Mucosa of descending colon (tissue), 3 donors: Measurements from ENCODE around the gene CDH4. TPM values are rescaled to one million over a fixed set of nuclear protein-coding genes. Genes with fewer than 3 reads are reported as not detected.

Experiments
- ATAC-seq: fragments of 200-7000 bp; cut with Tn5 transposase; one replicate; pipeline ENCODE4 v1.9.1; 2020; ENCODE audit warnings: mild to moderate bottlenecking, moderate library complexity
- DNase-seq, 3 donors: peaks; one replicate each; pipeline ENCODE4 v3.0.0-alpha.2; 2020
- H3K36me3 ChIP-seq: fragments of 200-600 bp; one replicate; pipeline ENCODE4 v1.8.0; 2021; ENCODE audit warnings: low read depth, mild to moderate bottlenecking
- H3K4me1 ChIP-seq: fragments of 200-600 bp; one replicate; pipeline ENCODE4 v1.8.0; 2021; ENCODE audit warnings: low read depth, mild to moderate bottlenecking
- H3K4me3 ChIP-seq: fragments of 200-600 bp; one replicate; pipeline ENCODE4 v1.8.0; 2021; ENCODE audit warnings: mild to moderate bottlenecking
- H3K9me3 ChIP-seq: fragments of 200-600 bp; one replicate; pipeline ENCODE4 v1.8.0; 2021; ENCODE audit warnings: mild to moderate bottlenecking
- intact Hi-C, 2 donors: fragments of 100-400 bp; cut with DNase I in 1 of 2; cut with micrococcal nuclease in 1 of 2; formaldehyde crosslinking; loops; one replicate each; pipeline versions ENCODE4 v1.11.0 to v1.11.1; 2022; cut with DNase I, micrococcal nuclease
- total RNA-seq, 3 donors: library from RNA; stranded (reverse); fragmentation: NEBNext Ultra II Directional in 2 of 3; extraction: Animal tissue kit (Norgen Biotek cat#: 25700) in 2 of 3; gene quantifications; one replicate each; pipeline versions ENCODE4 v1.2.1 to v1.2.4, GENCODE V29; 2021 to 2023
- TF ChIP-seq, protein P1 (sequence below): fragments of 200-600 bp; IDR thresholded peaks from one replicate; pipeline ENCODE4 v1.8.0; 2022; ENCODE audit warnings: antibody characterized with exemption, mild to moderate bottlenecking
- donor health status: DM: no; HTN: no; CAD: no; lungs with moderate emphysema.
- donor health status: DM: no; HTN: no; CAD: no.
- donor health status: DM: no; HTN: yes; CAD: no.

CDH4 gene
- total RNA-seq, 3 donors from 2014 or later: 0.16 TPM; not detected in 2

DNA sequence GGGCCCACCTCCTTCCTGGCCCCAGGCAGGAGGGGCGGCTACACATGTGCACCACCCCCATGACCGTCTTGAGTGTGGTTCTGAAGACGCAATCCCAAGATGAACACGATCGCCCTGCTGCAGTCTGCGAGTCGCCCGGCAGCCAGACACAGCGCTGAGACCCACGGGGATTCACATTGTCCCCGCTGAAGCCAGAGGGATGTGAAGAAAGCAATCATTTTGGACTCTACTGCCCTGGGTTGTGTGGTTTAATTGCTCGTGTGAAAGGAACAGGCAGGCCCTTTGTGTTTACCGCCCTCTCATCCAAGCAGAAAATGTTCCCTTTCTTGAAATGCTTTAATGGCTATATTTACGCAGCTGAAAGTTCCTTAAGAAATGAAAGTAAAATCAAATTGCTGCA lies 534.2 kb downstream of the CDH4 start:
- ATAC-seq (no peak), DNase-seq (no peak)
- peaks cover 5% of the 10 kb centered on the region for H3K9me3 ChIP-seq
- no peaks in the 10 kb centered on the region for H3K36me3 ChIP-seq
- H3K4me1 ChIP-seq: no peaks in the 10 kb centered on the region
- intact Hi-C loops: no loop called here
- TF ChIP-seq, protein P1, sequence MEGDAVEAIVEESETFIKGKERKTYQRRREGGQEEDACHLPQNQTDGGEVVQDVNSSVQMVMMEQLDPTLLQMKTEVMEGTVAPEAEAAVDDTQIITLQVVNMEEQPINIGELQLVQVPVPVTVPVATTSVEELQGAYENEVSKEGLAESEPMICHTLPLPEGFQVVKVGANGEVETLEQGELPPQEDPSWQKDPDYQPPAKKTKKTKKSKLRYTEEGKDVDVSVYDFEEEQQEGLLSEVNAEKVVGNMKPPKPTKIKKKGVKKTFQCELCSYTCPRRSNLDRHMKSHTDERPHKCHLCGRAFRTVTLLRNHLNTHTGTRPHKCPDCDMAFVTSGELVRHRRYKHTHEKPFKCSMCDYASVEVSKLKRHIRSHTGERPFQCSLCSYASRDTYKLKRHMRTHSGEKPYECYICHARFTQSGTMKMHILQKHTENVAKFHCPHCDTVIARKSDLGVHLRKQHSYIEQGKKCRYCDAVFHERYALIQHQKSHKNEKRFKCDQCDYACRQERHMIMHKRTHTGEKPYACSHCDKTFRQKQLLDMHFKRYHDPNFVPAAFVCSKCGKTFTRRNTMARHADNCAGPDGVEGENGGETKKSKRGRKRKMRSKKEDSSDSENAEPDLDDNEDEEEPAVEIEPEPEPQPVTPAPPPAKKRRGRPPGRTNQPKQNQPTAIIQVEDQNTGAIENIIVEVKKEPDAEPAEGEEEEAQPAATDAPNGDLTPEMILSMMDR: no peak
- no peak overlapping the region for H3K4me3 ChIP-seq

DNA sequence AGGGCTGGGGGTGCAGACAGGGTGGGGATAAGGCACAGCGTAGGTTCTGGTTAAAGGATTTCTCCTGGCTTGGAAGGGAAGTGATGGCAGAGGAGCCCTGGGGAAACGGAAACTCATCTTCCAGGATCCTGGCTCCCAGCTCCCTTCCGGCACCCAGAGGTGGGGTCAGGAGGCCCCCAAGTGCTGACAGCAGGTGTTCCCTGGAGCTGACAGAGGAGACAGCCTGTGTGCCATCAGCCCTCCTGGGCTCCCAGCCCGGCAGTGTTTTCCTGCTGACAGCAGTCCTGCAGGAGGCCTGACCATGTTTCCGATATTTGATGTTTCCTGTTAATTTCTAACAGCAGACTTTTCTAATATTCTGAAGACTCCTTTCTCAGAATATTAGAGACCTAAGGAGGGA lies 536.3 kb downstream of the CDH4 start:
- Histone ChIP-seq H3K4me3 (no peak overlapping the region), H3K9me3 (no peaks in the 10 kb centered on the region), H3K4me1 (no peaks in the 10 kb centered on the region), H3K36me3 (no peaks in the 10 kb centered on the region)
- DNase-seq (no peak), ATAC-seq (no peak)
- TF ChIP-seq, protein P1: no peak
- intact Hi-C loops: no loop called here

DNA sequence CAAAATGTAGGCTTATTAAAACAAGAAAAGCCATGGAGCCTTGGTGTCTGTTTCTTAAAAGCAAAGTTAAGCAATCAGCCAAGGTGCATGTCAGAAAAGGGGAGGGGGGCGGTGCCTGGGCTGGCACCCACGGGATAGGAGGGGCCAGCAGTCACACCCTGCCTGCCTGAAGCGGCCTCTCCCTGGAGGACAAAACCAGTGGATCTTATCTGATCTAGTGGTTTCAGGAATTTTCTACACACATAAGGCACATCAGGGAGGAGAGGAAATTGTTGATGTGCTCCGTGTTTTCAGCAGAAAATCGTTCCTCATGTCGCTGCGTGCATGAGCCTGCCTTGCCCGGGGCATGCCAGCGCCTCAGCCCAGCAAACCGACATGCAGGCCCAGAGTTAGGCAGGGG lies 537.3 kb downstream of the CDH4 start:
- DNase-seq: no peak
- no peaks in the 10 kb centered on the region for H3K36me3 ChIP-seq
- H3K4me1 ChIP-seq: no peaks in the 10 kb centered on the region
- no peak for ATAC-seq
- no peaks in the 10 kb centered on the region for H3K9me3 ChIP-seq
- intact Hi-C loops: no loop called here
- TF ChIP-seq, protein P1: no peak
- no peak overlapping the region for H3K4me3 ChIP-seq

DNA sequence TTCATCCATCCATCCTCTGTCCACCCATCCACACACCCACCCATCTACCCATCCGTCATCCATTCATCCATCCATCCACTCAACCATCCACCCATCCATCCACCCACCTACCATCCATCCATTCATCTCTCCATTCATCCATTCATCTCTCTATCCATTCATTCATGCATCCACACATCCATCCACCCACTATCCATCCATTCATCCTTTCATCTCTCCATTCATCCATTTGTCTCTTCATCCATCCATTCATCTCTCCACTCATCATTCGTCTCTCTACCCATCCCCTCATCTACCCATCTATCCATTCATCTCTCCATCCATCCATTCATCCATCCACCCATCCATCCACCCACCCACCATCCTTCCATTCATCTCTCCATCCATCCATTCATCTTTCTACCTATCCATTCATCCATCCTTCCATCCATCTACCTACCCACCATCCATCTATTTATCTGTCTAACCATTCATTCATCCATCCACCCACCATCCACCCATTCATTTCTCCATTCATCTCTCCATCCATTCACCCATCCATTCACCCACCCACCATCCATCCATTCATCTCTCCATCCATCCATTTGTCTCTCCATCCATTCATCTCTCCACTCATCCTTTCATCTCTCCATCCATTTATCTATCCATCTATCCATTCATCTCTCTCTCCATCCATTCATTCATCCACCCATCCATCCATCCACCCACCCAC lies 538.2 kb downstream of the CDH4 start:
- DNase-seq (no peak), ATAC-seq (no peak)
- Histone ChIP-seq H3K36me3 (no peaks in the 10 kb centered on the region), H3K4me1 (no peaks in the 10 kb centered on the region), H3K9me3 (no peaks in the 10 kb centered on the region), H3K4me3 (no peak overlapping the region)
- TF ChIP-seq, protein P1: no peak
- intact Hi-C loops: no loop called here

DNA sequence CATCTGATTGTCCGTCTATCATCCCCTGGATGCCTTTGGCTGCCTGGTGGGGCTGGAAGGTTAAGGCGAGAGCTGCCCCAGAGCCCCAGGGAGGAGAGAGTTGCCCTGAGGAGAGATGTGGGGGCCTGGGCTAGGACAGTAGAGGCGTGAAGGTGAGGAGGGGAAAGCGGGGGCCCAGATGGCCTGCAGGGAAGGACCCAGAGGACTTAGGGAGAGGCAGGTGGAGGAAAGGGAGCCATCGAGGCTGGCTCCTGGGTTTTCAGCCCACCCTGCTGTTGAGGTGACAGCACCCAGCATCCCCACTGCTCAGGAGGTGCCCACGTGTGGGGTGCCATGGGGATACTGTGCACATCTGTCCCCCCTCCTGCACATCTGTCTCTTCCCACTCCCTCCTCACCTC lies 539.9 kb downstream of the CDH4 start:
- H3K4me3 ChIP-seq: no peak overlapping the region
- ATAC-seq (no peak), DNase-seq (no peak)
- TF ChIP-seq, protein P1: no peak
- H3K4me1 ChIP-seq: no peaks in the 10 kb centered on the region
- no peaks in the 10 kb centered on the region for H3K9me3 ChIP-seq
- no peaks in the 10 kb centered on the region for H3K36me3 ChIP-seq
- intact Hi-C loops: no loop called here
